Lung (tissue), 12 donors: ENCODE results near the gene DCP1A. TPM values are rescaled to one million over a fixed set of nuclear protein-coding genes. Genes with fewer than 3 reads are reported as not detected.
A peak's percentile ranks its signal among the peaks of the same experiment; 100 is the strongest.

Source experiments
- ATAC-seq: fragments of 200-7000 bp; cut with Tn5 transposase; one replicate; pipeline ENCODE4 v1.9.1; 2020; ENCODE audit warnings: moderate number of reproducible peaks; ENCODE audit not compliant: insufficient read depth, low FRiP score
- DNase-seq, 3 donors: peaks; one replicate each; pipeline ENCODE4 v3.0.0-alpha.2; 2013 to 2017
- H3K27ac ChIP-seq, 2 donors: one replicate each; pipeline ENCODE4 v1.5.1; 2013; ENCODE audit warnings: mild to moderate bottlenecking in 2 of 2, moderate library complexity in 2 of 2, control low read depth in 1 of 2, inconsistent platforms in 1 of 2, low read depth in 1 of 2, low read length in 1 of 2
- H3K27me3 ChIP-seq, 3 donors: one replicate each; pipeline ENCODE4 v1.5.1; 2013; ENCODE audit warnings: low read length in 2 of 3; ENCODE audit not compliant: control insufficient read depth in 3 of 3, insufficient read depth in 3 of 3
- H3K36me3 ChIP-seq, 4 donors: one replicate each; pipeline ENCODE4 v1.5.1; 2013; ENCODE audit warnings: low read length in 4 of 4, mild to moderate bottlenecking in 1 of 4, moderate library complexity in 1 of 4; ENCODE audit not compliant: control insufficient read depth in 4 of 4, insufficient read depth in 4 of 4
- H3K4me1 ChIP-seq, 5 donors: one replicate each; pipeline ENCODE4 v1.5.1; 2013; ENCODE audit warnings: low read length in 5 of 5, mild to moderate bottlenecking in 2 of 5, moderate library complexity in 1 of 5; ENCODE audit not compliant: control insufficient read depth in 5 of 5, insufficient read depth in 5 of 5
- H3K4me3 ChIP-seq: one replicate; pipeline ENCODE4 v1.5.1; 2013; ENCODE audit warnings: mild to moderate bottlenecking, control low read depth, moderate library complexity
- H3K9ac ChIP-seq, 2 donors: one replicate each; pipeline ENCODE4 v1.5.1; 2013; ENCODE audit warnings: low read length in 2 of 2, control low read depth in 1 of 2; ENCODE audit not compliant: insufficient read depth in 1 of 2
- H3K9me3 ChIP-seq, 4 donors: one replicate each; pipeline ENCODE4 v1.5.1; 2013; ENCODE audit warnings: low read length in 3 of 4, mild to moderate bottlenecking in 1 of 4, moderate library complexity in 1 of 4; ENCODE audit not compliant: control insufficient read depth in 4 of 4, insufficient read depth in 3 of 4
- CTCF ChIP-seq: IDR thresholded peaks from 2 replicates; pipeline ENCODE4 v1.5.1; 2012; ENCODE audit warnings: mild to moderate bottlenecking; ENCODE audit errors: control extremely low read depth, extremely low read depth
- WGBS, 2 donors: extraction: QIAGEN DNeasy Blood & Tissue Kit; methylation state at CpG; one replicate each; pipeline ENCODE4 v1.1.7; 2013; 5-methylcytosine and 5-hydroxymethylcytosine counted together
- polyA plus RNA-seq, 2 donors: library from polyadenylated mRNA; stranded (reverse); fragments of 200-250 nt; gene quantifications; one replicate each; pipeline ENCODE4 v1.2.1, GENCODE V29; 2013
- total RNA-seq, 2 donors: library from RNA; depleted of rRNA in 1 of 2; stranded (reverse); fragments of >200 nt in 1 of 2; gene quantifications; one replicate each; pipeline ENCODE4 v1.2.1, GENCODE V29; 2014 to 2021
- donor health status: control.
- donor health status: control.
- donor health status: Bipolar disorder and iron deficiency.
- donor health status: healthy.
- donor health status: DM: yes; HTN: yes; CAD: no.

Gene DCP1A
- total and polyA plus RNA-seq, 4 donors = 5.9 to 29.3 (median 14.9) TPM

GRCh38 chr3:53240989-53241972 lies 106.1 kb downstream of the DCP1A start:
- no peak for ATAC-seq

GRCh38 chr3:53239800-53240199 lies 107.5 kb downstream of the DCP1A start:
- TF ChIP-seq CTCF = no peak
- Histone ChIP-seq H3K4me3 (no peak overlapping the region), H3K27me3 (no peaks in the 10 kb centered on the region), H3K9ac (no peak overlapping the region), H3K27ac (peak overlapping the region in 1 of 2 donors; percentile 62), H3K36me3 (peaks cover 9 to 39% (median 22%) of the 10 kb centered on the region in 4 donors), H3K9me3 (no peaks in the 10 kb centered on the region), H3K4me1 (peaks cover 3 to 37% (median 25%) of the 10 kb centered on the region in 5 donors)
- WGBS, 2 donors = 58 to 65% methylated on average over 5 of the region's 5 CpGs
- ATAC-seq (no peak), DNase-seq (peak in 1 of 3 donors; percentile 33)

More at GRCh38 chr3:53240989-53241972, 106.1 kb downstream of the DCP1A start:
- Histone ChIP-seq H3K4me1 (peaks cover 3 to 33% (median 23%) of the 10 kb centered on the region in 5 donors), H3K27ac (peak overlapping the region; percentile 61 to 86), H3K9me3 (no peaks in the 10 kb centered on the region), H3K36me3 (peaks cover 5 to 31% (median 17%) of the 10 kb centered on the region in 4 donors), H3K4me3 (no peak overlapping the region), H3K9ac (no peak overlapping the region), H3K27me3 (no peaks in the 10 kb centered on the region)
- no peak for TF ChIP-seq CTCF
- WGBS, 2 donors = 86 to 90% methylated on average over 28 of the region's 28 CpGs
- no peak for DNase-seq

- TF ChIP-seq CTCF = no peak
- WGBS, 2 donors = 89 to 91% methylated on average over 4 of the region's 4 CpGs
- ATAC-seq (no peak), DNase-seq (no peak)
- H3K9ac ChIP-seq = no peak overlapping the region
- peaks cover 3 to 28% (median 21%) of the 10 kb centered on the region in 5 donors for H3K4me1 ChIP-seq
- H3K4me3 ChIP-seq = no peak overlapping the region
- H3K27me3 ChIP-seq = no peaks in the 10 kb centered on the region
- peaks cover 13 to 49% (median 29%) of the 10 kb centered on the region in 4 donors for H3K36me3 ChIP-seq
- H3K9me3 ChIP-seq = no peaks in the 10 kb centered on the region
- peak overlapping the region in 1 of 2 donors; percentile 78 for H3K27ac ChIP-seq
Measured at GRCh38 chr3:53238886-53239285, 108.5 kb downstream of the DCP1A start.
